HG03342 (cell line): Measurements from ENCODE around the gene HSPA9.

Source experiments
- ATAC-seq: cut with Tn5 transposase; IDR thresholded peaks from one replicate; pipeline ENCODE4 v1.9.1; 2021; ENCODE audit warnings: mild to moderate bottlenecking, moderate library complexity; ENCODE audit not compliant: unreplicated experiment

Gene HSPA9

DNA sequence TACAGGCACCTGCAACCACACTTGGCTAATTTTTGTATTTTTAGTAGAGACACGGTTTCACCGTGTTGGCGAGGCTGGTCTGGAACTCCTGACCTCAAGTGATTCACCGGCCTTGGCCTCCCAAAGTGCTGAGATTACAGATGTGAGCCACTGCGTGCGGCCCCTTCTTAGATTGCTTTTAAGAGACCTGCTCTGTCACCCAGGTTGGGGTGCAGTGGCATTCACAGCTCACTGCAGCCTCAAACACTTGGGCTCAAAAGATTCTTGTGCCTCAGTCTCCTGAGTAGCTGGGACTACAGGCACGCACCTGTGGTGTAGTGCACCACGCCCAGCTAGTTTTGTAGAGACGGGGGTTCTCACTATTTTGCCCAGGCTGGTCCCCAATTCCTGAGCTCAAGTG is 11.0 kb downstream of the HSPA9 start:
- ATAC-seq, result no peak

DNA sequence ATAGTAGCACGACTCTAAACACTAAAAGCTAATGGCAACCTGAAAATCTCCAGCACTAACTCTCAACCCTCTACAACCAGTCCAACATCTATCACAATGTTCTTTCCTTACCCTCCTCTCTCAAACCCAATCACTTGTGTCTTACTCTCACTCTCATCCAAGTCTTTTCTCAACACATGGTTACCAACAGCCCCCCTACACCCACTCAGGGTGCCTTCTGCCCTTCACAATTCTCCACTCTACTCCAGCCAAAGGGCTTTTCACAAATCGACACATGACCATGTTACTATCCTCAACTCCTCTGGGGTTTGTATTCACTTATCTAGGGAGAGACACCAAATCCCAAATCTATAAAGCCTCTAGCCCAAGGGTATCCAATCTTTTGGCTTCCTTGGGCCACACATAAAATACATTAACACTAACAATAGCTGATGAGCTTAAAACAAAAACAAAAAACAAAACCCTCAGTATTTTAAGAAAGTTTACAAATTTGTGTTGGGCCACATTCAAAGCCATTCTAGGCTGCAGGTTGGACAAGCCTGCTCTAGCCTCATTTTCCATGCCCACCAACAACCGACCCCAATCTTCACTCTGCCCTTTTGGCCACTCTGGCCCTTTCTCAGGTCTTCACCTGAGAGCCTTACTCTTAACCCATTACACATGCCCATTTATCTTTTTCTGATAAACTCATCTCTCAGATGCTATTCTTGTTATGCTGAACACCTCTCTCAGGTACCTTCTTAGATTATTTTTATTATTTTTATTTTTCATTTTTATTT is 11.7 kb downstream of the HSPA9 start:
- no peak for ATAC-seq

DNA sequence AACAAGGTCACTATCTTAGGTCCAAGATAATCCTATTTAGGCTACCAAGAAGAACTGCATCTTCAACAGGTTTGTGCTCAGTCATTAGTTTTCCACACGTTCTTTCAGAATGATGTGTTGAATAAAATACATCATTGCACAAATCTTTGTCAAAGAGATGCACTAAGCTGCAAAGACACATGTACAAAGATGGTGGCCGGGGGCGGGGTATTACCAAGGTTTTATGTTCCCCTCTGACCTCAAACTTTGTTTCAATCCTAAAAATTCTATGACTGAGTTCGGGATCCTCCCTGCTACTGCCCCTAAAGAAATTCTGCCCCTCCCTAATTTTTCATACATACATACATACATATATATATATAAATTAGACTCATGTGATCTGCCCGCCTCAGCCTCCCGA is 14.2 kb downstream of the HSPA9 start:
- no peak for ATAC-seq

DNA sequence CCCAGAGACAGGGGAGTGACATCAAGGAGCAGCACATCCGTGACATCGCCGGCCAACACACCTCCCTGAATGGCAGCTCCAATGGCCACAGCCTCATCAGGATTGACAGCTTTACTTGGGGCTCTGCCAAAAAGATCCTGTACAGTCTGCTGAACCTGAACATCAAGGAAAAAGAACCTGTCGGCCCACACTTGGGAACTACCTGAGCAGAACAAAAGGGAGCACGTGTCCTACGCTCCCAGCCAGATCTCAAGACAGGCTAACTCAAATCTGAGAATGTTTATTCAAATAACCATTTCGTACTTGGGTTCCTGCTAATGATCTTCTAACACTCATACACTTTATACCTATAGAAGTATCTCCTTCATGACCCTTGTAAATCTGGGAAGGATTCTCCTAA is 15.3 kb downstream of the HSPA9 start:
- ATAC-seq, result no peak

DNA sequence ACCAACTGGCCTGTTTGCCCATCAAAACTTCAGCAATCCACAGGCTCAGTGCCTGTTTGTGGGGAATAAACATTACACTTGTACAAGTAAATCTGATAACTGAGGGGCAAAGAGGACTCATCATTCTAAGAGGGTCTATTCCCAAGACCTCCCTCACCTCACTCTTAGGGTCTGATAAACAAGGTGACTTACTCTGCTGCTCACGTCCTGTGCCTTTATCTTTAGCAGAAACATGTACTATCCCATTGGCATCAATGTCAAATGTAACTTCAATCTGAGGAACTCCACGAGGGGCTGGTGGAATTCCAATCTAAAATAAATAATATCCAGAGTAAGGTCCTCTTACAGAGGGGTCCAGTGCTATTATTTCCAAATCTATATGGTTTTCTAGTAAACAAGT is 17.5 kb downstream of the HSPA9 start:
- ATAC-seq, result no peak

DNA sequence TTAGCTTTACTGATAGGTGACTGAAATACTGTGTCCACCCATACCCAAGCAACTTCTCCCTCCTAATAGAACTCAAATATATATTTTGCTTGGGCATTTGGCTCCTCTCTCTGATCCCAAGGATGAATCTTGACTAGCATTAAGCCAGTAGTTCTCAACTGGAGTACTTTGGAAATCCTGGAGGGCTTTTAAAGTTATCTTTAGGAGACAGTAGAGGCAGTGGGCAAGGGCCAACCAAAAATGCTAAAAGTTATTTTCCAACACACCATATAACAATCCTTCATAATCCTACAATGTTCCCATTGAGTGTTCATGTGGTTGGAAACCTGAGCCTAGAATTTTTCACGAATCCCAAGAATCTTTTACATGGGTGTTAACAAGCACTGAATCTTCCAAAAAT is 21.1 kb downstream of the HSPA9 start:
- ATAC-seq, result no peak

DNA sequence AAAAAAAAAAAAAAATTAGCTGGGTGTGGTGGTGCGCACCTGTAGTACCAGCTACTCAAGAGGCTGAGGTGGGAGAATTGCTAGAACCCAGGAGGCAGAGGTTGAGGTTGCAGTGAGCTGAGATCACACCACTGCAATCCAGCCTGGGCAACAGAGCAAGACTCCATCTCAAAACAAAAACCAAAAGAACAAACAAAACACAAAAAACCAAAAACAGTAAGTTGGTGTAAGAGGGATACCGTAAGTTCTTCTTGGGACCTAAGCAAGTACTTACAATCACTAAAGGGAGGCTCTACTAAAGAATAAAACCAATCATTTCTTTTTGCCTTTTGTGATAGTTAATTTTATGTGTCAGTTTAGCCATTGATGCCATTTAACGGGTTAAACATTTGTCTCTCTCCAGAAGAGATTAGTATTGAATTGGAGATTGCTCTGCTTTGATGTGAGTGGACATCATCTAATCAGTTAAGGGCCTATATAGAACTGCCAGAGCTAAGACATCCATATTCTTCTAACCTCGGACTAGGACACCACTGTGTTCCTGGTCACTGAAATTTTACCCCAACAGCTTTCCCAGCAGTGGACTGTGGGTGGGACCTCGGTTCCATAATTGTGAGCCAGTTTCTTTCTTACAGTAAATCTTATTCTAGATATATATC is 21.6 kb downstream of the HSPA9 start:
- ATAC-seq, result no peak

DNA sequence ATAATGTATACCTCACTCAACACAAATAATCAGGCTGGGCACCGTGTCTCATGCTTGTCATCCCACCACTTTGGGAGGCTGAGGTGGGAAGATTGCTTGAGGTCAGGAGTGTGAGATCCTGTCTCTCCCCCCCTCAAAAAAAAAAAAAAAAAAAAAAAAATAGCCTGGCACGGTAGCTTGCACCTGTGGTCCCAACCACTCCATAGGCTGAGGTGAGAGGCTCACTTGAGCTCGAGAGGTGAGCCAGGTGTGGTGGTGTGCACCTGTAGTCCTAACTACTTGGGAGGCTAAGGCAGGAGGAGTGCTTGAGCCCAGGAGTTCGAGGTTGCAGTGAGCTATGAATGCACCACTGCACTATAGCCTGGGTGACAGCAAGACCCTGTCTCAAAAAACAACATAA is 22.5 kb downstream of the HSPA9 start:
- no peak for ATAC-seq

DNA sequence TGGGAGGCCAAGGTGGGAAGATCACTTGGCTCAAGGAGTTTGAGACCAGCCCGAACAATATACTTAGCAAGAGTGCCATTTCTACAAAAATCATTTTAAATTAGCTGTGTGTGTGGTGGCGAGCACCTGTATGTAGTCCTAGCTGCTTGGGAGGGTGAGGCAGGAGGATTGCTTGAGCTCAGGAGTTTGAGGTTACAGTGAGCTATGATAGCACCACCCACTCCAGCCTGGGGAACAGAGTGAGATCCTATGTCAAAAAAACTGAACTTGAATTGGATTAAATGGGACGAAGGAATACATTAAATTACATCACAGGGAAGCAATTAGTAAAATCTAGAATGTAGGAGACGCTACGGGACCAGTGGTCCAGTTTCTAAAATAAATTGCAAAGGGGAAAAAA is 25.8 kb downstream of the HSPA9 start:
- ATAC-seq, result no peak

DNA sequence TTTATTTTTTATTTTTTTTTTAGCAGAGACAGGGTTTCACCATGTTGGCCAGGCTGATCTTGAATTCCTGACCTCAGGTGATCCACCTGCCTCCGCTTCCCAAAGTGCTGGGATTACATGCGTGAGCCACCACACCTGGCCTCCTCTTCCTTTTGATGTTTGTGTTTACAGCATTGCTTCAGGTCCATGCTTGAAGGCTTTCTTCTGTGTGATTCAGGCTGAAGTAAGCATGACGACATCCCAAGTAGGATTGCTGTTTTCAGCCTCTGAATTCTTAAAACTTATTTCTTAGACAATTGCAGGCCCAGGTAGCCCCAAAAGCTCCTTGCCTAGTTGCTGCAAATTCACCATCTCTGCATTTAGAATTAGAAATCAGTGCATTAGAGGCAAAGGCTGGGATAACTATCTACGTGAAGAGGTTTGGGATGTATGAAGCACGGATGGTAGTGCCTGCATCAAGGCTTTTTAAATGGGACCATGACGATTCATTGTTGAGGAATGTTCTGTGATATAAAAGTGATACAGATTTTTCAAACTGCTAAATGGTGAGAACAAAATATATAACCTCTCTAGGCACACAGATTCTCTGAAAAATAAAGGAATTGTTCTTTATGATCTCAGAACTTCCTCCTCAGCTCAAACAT is 29.2 kb downstream of the HSPA9 start:
- no peak for ATAC-seq

DNA sequence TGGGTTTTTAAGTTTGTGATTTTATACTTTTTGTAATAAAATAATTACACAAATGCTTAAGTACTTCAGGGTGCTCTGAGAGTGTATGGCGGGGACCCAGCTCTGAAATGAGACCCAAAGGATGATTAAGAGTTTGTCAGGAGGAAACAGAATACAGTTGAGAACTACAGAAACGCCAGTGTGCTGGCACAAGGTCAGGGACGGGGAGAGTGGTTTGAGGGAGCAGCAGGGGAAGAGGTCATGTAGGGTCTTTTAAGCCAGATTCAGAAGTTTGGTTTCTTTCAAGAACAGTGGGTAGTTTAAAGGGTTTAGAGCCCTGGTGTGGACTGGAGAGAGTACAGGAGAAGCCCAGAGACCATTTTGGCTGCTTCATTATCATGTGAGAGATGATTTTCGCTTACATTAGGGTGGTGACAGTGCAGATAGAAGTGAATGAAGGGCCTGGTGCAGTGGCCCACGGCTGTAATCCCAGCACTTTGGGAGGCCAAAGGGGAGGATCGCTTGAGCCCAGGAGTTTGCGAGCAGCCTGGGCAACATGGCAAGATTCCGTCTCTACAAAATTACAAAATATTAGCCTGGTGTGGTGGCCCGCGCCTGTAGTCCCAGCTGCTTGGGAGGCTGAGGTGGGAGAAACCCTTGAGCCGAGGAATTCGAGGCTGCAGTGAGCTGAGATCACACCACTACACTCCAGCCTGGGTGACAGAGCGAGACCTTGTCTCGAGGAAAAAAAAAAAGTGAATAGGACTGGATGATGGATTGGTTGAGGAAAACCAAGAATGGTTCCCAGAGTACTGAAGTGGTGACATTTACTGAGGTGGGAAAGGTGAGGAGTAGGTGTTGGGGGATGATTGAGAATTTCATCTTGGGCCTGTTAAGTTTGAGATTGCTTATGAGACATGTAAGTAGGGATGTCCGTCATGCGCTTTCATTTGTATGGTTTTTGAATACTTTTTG is 30.7 kb downstream of the HSPA9 start:
- ATAC-seq, result no peak

DNA sequence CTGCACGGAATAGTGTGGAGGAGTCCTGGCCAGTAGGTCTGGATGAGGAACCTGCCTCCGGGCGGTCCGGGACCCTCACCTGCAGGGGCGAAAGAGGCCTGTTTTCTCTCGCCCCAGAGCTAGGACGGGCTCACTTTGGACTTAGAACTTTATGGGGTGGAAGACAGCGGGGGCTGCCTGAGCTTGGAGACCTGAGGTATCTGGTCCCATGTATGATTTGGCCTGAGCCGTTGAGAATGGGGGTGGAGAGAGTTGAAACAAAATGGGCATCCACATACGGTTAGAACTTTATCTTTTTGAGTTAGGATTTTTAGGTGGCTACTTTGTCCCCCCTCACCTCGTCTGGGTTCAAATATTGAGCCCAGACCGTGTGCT is 31.5 kb downstream of the HSPA9 start:
- peak; percentile 42 for ATAC-seq

DNA sequence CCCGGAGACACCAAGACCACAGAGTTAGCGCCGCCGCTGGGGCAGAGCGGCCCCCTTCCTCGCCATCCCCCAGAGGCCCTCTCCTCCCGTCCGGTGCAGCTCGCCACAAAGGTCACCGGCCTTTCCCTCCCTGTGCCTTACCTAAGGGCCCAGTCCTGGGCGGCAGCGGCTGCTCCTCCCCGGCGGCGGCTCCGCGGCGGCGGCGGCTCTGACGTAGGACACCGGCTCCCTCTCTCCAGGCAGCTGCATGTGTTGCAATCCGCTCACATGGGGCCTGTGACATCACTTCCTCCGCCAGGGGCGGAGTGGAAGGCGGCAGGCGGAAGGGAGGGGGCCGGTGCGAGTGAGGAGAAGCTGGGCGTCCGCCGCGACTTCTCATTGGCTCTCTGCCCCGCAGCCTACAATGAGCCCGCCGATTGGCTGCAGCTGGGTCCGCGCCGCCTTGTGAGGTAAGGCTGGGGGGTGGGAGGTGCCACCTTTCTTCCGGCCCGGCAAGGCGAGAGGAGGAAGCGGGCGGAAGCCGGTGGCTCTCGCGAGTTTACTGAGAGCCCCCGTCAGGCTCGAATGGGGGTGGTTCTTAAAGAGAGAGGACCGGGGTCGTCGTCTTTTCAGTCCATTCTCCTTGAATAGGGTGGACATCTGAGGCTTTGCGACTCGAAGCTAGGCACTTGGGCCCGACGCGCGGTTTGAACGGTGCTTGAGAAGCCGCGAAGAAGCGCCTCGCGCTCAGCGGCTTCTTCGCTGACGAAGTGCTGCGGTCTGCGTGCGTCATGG is 32.1 kb downstream of the HSPA9 start, which contains the start of gene ETF1:
TSS of gene ETF1 (minus strand) at position 281 of the 774 bp plus-strand sequence. CDS start 318 bp downstream, outside the sequence.
- peak; percentile 92 for ATAC-seq

DNA sequence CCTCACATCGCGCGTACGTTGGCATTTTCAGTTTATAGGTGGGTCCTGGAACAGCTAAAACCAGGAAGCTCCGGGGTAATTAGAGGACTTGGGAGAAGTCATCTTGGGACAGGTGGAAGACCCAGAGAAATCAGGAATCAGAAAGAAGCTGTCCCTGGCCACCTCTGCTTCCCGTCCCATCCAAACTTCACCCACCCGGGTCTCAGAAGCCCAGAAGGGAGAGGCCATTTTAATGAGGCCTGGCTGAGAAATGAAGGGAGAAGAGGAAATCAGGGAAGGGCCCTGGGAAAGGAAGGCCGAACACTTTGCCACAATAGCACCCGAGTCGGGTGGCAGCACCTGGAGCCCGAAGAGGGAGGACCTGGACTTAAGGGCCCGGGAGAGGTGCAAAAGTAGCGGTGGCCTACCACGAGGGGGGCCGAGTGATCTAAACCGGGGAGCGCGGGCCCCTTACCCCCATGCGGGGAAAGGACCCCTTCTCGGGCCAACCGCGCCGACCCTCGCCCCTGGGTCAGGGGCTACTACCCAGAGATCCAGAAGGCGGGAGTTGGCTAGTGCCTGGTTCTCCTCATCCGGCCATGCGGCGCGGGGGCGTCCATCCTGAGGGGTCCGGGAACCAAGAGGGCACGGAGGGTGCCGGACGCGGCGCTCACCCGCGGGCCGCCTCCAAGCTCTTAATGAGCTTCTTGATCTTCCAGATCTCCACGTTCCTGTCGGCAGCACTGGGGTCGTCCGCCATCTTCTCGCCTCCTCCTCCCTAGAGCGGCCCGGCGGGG is 32.8 kb downstream of the HSPA9 start:
- no peak for ATAC-seq

DNA sequence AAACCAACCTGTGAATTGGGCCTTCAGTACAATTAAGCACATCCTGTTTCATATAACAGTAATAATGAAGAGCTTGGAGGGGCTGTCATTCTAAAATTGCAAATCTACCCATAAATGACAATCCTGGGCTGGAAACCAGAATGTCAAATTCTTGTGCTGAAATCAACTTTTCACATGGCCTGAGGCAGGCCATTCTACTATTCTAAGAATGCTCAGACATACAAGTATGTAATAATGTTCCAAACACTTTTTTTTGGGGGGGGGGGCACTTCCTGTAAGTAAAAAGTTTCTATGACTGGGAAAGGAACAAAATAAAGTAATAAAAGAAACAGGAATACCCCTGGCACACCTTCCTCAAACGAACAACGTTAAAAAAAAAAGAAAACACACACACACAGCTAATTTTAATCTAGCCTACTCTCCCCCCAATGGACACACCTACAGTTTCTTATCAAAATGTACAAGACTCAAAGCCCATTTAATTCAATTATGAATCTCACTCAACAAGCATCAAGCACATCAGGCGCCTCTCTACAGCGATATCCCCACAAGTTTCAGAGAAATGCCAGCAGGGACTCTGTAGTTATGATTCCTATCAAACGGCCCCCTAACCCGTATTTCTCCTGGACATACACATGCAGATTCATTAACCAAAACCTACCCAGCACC is 33.6 kb downstream of the HSPA9 start:
- ATAC-seq, result no peak

DNA sequence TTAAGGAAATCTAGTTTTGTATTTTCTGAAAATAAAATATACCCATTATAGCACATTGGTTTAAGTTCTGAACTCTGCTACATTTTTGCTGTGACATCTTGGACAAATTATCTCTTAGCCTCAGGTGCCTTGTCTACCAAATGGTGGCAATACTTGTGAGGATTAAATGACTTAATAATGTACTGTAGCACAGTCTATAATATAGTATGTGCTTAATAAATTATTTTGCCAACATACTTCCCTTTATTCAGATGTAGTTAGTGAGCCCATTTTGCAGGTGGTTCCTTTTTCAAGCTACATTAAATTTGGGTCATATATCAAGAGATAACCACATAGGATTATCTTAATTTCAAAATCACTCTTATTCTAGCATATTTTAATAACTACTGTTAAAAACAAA is 35.4 kb downstream of the HSPA9 start:
- no peak for ATAC-seq

DNA sequence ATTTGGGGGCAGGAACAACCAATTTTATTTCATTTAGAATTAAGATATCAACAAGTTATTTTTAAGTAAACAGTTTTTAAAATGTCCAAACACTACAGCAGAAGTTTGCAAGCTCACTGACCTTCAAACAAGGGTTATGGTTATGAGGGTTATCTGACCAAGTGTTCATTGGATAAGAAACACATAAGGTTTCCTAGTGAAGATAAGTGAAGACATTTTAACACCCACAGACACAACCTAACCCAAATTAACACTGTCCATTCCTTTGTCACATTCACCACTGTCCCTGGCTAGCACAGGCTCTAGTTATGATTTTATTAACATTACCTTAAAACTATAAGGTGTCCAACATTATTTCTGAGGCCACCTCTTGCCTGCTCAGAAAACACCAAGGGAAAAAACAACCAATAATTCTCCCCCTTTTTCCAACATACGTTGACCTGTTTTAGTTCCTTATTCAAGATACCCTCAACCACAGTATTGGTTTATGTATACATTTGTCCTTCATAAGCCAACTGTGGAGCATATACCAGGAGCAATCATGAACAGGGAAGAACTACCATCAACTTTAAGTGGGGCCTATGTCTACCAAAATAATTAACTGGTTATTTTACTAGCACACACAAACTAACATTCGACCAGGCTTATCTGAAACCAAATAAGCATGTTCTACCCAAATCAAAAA is 36.1 kb downstream of the HSPA9 start:
- no peak for ATAC-seq

DNA sequence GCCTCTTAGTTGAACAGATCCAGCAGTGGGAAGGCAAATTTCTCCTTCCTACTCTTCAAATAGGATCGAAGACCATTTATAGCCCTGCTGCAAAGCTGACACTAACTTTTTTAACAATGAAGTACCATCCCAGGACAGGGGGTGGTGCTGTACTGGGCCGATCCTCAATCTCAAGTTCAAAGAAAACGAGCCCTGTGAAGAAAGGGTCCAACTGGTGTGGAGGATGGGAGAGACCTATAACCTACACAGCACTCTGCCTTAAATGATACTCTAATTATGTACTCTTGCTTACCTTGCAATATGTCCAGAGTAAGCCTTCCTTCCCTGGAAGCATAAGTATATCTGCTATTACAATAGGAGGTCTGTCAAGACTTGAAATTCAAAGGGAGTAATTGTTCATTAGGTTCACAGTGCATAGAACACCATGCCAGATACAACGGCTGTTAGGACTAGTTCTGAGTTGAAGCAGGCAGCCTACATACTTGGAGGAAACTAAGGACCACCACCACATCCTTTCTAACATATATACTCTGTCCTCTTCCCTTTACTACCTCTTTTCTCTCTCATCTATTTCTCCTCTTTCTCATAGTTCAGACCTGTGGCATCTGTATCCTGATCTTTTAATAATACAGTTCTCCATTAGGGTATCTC is 38.4 kb downstream of the HSPA9 start:
- no peak for ATAC-seq
